Liver (tissue), 9 donors: ENCODE results near the gene TRERF1. TPM values are rescaled to one million over a fixed set of nuclear protein-coding genes. Genes with fewer than 3 reads are reported as not detected.

Source experiments
- DNase-seq: peaks from one replicate; pipeline ENCODE4 v3.0.0-alpha.2; 2017; ENCODE audit warnings: low spot score
- H3K27ac ChIP-seq, 2 donors: one replicate each; pipeline ENCODE4 v1.7.0; 2013; ENCODE audit warnings: inconsistent platforms in 2 of 2, low read length in 2 of 2, control low read depth in 1 of 2, low read depth in 1 of 2, mild to moderate bottlenecking in 1 of 2
- H3K27me3 ChIP-seq, 4 donors: one replicate each; pipeline versions ENCODE4 v1.6.1 to v1.7.0; 2013; ENCODE audit warnings: low read length in 3 of 4, inconsistent platforms in 1 of 4, mild to moderate bottlenecking in 1 of 4, moderate library complexity in 1 of 4; ENCODE audit not compliant: control insufficient read depth in 4 of 4, insufficient read depth in 4 of 4
- H3K36me3 ChIP-seq, 4 donors: one replicate each; pipeline versions ENCODE4 v1.6.1 to v1.7.0; 2013; ENCODE audit warnings: low read length in 3 of 4, mild to moderate bottlenecking in 3 of 4, low read depth in 1 of 4, moderate library complexity in 1 of 4; ENCODE audit not compliant: control insufficient read depth in 4 of 4, insufficient read depth in 3 of 4
- H3K4me1 ChIP-seq, 4 donors: one replicate each; pipeline versions ENCODE4 v1.6.1 to v1.7.0; 2013; ENCODE audit warnings: low read length in 3 of 4, mild to moderate bottlenecking in 3 of 4, moderate library complexity in 1 of 4; ENCODE audit not compliant: control insufficient read depth in 4 of 4, insufficient read depth in 4 of 4
- H3K4me3 ChIP-seq, 3 donors: one replicate each; pipeline versions ENCODE4 v1.6.1 to v1.7.0; 2013; ENCODE audit warnings: low read length in 3 of 3, control low read depth in 1 of 3, low read depth in 1 of 3, mild to moderate bottlenecking in 1 of 3
- H3K9ac ChIP-seq, 2 donors: one replicate each; pipeline ENCODE4 v1.7.0; 2013; ENCODE audit warnings: low read length in 2 of 2, mild to moderate bottlenecking in 2 of 2, moderate library complexity in 2 of 2, control low read depth in 1 of 2, low read depth in 1 of 2
- H3K9me3 ChIP-seq, 4 donors: one replicate each; pipeline versions ENCODE4 v1.6.1 to v1.7.0; 2013; ENCODE audit warnings: low read length in 3 of 4; ENCODE audit not compliant: control insufficient read depth in 4 of 4
- ATF3 ChIP-seq: IDR thresholded peaks from 2 replicates; pipeline ENCODE4 v1.6.1; 2016; ENCODE audit warnings: antibody characterized with exemption
- EGR1 ChIP-seq, 2 donors: IDR thresholded peaks; 2 replicates each; pipeline ENCODE4 v1.6.1; 2016 to 2018; ENCODE audit warnings: antibody characterized with exemption in 2 of 2, low read depth in 2 of 2
- FOXA1 ChIP-seq: IDR thresholded peaks from 2 replicates; pipeline ENCODE4 v1.6.1; 2016; ENCODE audit warnings: antibody characterized with exemption
- FOXA2 ChIP-seq: IDR thresholded peaks from 2 replicates; pipeline ENCODE4 v1.6.1; 2016; ENCODE audit warnings: antibody characterized with exemption
- GABPA ChIP-seq, 2 donors: IDR thresholded peaks in 1 of 2; conservative IDR thresholded peaks in 1 of 2; 2 replicates each; pipeline ENCODE4 v1.6.1; 2016; ENCODE audit warnings: antibody characterized with exemption in 2 of 2, mild to moderate bottlenecking in 1 of 2, moderate library complexity in 1 of 2
- HNF4A ChIP-seq, 2 donors: conservative IDR thresholded peaks; 2 replicates each; pipeline ENCODE4 v1.6.1; 2016; ENCODE audit warnings: antibody characterized with exemption in 2 of 2, mild to moderate bottlenecking in 2 of 2
- HNF4G ChIP-seq: IDR thresholded peaks from 2 replicates; pipeline ENCODE4 v1.6.1; 2016; ENCODE audit warnings: antibody characterized with exemption
- JUND ChIP-seq, 2 donors: IDR thresholded peaks; 2 replicates each; pipeline ENCODE4 v1.6.1; 2016; ENCODE audit warnings: antibody characterized with exemption in 2 of 2
- NR2F2 ChIP-seq: IDR thresholded peaks from 2 replicates; pipeline ENCODE4 v1.6.1; 2016; ENCODE audit warnings: antibody characterized with exemption
- RAD21 ChIP-seq, 2 donors: IDR thresholded peaks; 2 replicates each; pipeline ENCODE4 v1.6.1; 2016; ENCODE audit warnings: antibody characterized with exemption in 2 of 2, mild to moderate bottlenecking in 2 of 2
- REST ChIP-seq: IDR thresholded peaks from 2 replicates; pipeline ENCODE4 v1.6.1; 2016; ENCODE audit warnings: antibody characterized with exemption, mild to moderate bottlenecking
- RXRA ChIP-seq, 2 donors: IDR thresholded peaks; 2 replicates each; pipeline ENCODE4 v1.6.1; 2017 to 2018; ENCODE audit warnings: antibody characterized with exemption in 2 of 2, mild to moderate bottlenecking in 1 of 2
- SP1 ChIP-seq: IDR thresholded peaks from 2 replicates; pipeline ENCODE4 v1.6.1; 2018; ENCODE audit warnings: antibody characterized with exemption, mild to moderate bottlenecking
- TAF1 ChIP-seq: conservative IDR thresholded peaks from 2 replicates; pipeline ENCODE4 v1.6.1; 2016; ENCODE audit warnings: antibody characterized with exemption, mild to moderate bottlenecking
- YY1 ChIP-seq: IDR thresholded peaks from 2 replicates; pipeline ENCODE4 v1.6.1; 2016; ENCODE audit warnings: antibody characterized with exemption, mild to moderate bottlenecking
- WGBS: extraction: QIAGEN DNeasy Blood & Tissue Kit; methylation state at CpG from one replicate; pipeline ENCODE4 v1.1.7; 2013; 5-methylcytosine and 5-hydroxymethylcytosine counted together
- polyA plus RNA-seq, 2 donors: library from polyadenylated mRNA; stranded (reverse) in 1 of 2; unstranded in 1 of 2; fragments of 200-250 nt in 1 of 2; fragments of >200 nt in 1 of 2; fragmentation: Nextera tagmentation in 1 of 2; extraction: Ambion mirVana in 1 of 2; gene quantifications; one replicate each; pipeline versions ENCODE4 v1.2.1 to v1.2.3, GENCODE V29; 2013 to 2015
- total RNA-seq, 2 donors: library from RNA; depleted of rRNA; stranded (reverse); fragments of >200 nt; gene quantifications; one replicate each; pipeline ENCODE4 v1.2.3, GENCODE V29; 2014
- TF ChIP-seq, protein P1 (sequence below): IDR thresholded peaks from 2 replicates; pipeline ENCODE4 v1.6.1; 2016; ENCODE audit warnings: antibody characterized with exemption
- TF ChIP-seq, protein P2 (sequence below): IDR thresholded peaks from 2 replicates; pipeline ENCODE4 v1.6.1; 2016; ENCODE audit warnings: antibody characterized with exemption
- TF ChIP-seq, protein P3 (sequence below): fragments of 150-350 bp; IDR thresholded peaks from 2 replicates; pipeline ENCODE4 v1.5.1; 2017; ENCODE audit warnings: improper control_type of control experiment, low read depth, low read length; ENCODE audit not compliant: missing input control
- donor health status: healthy.
- donor health status: healthy.
- donor health status: healthy.
- donor health status: healthy.
- donor health status: healthy.

The TRERF1 gene
- total and polyA plus RNA-seq, 4 donors, result 0.33 to 1.3 (median 0.68) TPM

DNA sequence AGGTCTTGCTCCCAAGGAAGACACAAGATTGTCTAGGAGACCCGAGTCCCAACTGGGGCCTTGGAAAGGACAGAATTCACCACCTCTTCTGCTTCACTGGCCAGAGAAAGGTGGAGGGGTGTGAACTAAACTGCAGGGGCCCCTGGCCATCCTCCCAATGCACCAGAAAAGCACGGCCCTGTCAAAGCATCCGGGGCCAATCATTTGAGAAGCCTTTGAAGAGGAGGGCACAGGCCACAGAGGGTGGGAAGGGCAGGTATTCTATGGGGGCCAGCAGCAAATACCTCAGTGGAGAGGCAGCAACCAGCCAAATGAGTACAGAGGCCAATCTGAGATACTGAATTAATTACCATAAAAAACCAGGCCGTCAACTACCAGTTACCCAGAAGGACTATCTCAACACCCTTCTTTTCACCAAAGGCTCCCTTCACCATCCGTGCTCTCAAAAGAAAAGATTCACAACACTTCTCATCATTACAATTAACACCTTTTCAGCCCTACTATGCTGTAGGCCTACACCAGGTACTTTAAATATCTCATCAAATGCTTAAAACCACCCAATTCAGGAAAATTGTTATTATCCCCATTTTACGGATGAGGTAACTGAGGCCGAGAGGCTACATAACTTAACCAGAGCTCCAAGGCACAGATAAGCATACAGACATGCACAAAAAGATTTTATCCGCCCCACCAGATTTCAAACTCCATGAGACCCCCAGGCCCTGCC is 50.7 kb downstream of the TRERF1 start:
- DNase-seq, result no peak
- Histone ChIP-seq H3K27ac (no peak overlapping the region), H3K9ac (no peak overlapping the region), H3K4me3 (no peak overlapping the region), H3K27me3 (no peaks in the 10 kb centered on the region), H3K4me1 (no peaks in the 10 kb centered on the region), H3K36me3 (no peaks in the 10 kb centered on the region), H3K9me3 (no peaks in the 10 kb centered on the region)
- TF ChIP-seq FOXA1 (no peak), SP1 (no peak), HNF4G (no peak), RXRA (IDR thresholded peaks at IDR 0.05) (no peak), RAD21 (IDR thresholded peaks at IDR 0.05) (no peak), GABPA (IDR thresholded peaks at IDR 0.05 in 1 of 2, conservative IDR thresholded peaks at IDR 0.05 in 1 of 2) (no peak), FOXA2 (no peak), ATF3 (no peak), NR2F2 (no peak), YY1 (no peak), EGR1 (IDR thresholded peaks at IDR 0.05; ENCODE audit: low read depth in 2 of 2) (no peak), TAF1 (no peak), REST (no peak), JUND (IDR thresholded peaks at IDR 0.05) (no peak), HNF4A (conservative IDR thresholded peaks at IDR 0.05) (no peak)
- TF ChIP-seq, protein P1, sequence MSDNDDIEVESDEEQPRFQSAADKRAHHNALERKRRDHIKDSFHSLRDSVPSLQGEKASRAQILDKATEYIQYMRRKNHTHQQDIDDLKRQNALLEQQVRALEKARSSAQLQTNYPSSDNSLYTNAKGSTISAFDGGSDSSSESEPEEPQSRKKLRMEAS, result no peak
- TF ChIP-seq, protein P2, sequence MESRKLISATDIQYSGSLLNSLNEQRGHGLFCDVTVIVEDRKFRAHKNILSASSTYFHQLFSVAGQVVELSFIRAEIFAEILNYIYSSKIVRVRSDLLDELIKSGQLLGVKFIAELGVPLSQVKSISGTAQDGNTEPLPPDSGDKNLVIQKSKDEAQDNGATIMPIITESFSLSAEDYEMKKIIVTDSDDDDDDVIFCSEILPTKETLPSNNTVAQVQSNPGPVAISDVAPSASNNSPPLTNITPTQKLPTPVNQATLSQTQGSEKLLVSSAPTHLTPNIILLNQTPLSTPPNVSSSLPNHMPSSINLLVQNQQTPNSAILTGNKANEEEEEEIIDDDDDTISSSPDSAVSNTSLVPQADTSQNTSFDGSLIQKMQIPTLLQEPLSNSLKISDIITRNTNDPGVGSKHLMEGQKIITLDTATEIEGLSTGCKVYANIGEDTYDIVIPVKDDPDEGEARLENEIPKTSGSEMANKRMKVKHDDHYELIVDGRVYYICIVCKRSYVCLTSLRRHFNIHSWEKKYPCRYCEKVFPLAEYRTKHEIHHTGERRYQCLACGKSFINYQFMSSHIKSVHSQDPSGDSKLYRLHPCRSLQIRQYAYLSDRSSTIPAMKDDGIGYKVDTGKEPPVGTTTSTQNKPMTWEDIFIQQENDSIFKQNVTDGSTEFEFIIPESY, result no peak
- TF ChIP-seq, protein P3, sequence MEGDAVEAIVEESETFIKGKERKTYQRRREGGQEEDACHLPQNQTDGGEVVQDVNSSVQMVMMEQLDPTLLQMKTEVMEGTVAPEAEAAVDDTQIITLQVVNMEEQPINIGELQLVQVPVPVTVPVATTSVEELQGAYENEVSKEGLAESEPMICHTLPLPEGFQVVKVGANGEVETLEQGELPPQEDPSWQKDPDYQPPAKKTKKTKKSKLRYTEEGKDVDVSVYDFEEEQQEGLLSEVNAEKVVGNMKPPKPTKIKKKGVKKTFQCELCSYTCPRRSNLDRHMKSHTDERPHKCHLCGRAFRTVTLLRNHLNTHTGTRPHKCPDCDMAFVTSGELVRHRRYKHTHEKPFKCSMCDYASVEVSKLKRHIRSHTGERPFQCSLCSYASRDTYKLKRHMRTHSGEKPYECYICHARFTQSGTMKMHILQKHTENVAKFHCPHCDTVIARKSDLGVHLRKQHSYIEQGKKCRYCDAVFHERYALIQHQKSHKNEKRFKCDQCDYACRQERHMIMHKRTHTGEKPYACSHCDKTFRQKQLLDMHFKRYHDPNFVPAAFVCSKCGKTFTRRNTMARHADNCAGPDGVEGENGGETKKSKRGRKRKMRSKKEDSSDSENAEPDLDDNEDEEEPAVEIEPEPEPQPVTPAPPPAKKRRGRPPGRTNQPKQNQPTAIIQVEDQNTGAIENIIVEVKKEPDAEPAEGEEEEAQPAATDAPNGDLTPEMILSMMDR, result no peak
- WGBS, result 84% methylated on average over 8 of the region's 8 CpGs
